COLO668 (cell line): ENCODE data around the gene EYA2.
"Not testable (repeated sequence)": the region's sequence is repeated elsewhere in the genome, so short reads cannot be mapped to it uniquely, and the experiment has no call there.

ENCODE experiments used
- DNase-seq: peaks from one replicate; lab custom pipeline; 2025; ENCODE audit not compliant: unreplicated experiment; lab: John Stamatoyannopoulos, UW

The EYA2 gene

GRCh38 chr20:47160992-47161391 lies 266.3 kb downstream of the EYA2 start:
- no peak for DNase-seq

GRCh38 chr20:47161411-47161810 lies 266.8 kb downstream of the EYA2 start:
- no peak for DNase-seq

- DNase-seq: no peak
These were observed 269.5 kb downstream of the EYA2 start for GRCh38 chr20:47164140-47164539.

GRCh38 chr20:47165376-47165865 lies 270.8 kb downstream of the EYA2 start:
- no peak for DNase-seq

- DNase-seq: no peak
These were observed 273.2 kb downstream of the EYA2 start for GRCh38 chr20:47167846-47168245.

GRCh38 chr20:47172579-47172978 lies 277.9 kb downstream of the EYA2 start:
- no peak for DNase-seq

- DNase-seq: no peak
These were observed 279.1 kb downstream of the EYA2 start for GRCh38 chr20:47173596-47174216.

GRCh38 chr20:47174456-47175243 lies 280.0 kb downstream of the EYA2 start:
- DNase-seq: no peak

GRCh38 chr20:47175493-47175892 lies 280.9 kb downstream of the EYA2 start:
- no peak for DNase-seq

- not testable (repeated sequence) for DNase-seq
These were observed 281.6 kb downstream of the EYA2 start for GRCh38 chr20:47176217-47176616.

- no peak for DNase-seq
These were observed 283.6 kb downstream of the EYA2 start for GRCh38 chr20:47178277-47178676.

GRCh38 chr20:47178851-47179250 lies 284.2 kb downstream of the EYA2 start:
- no peak for DNase-seq

GRCh38 chr20:47179267-47179666 lies 284.6 kb downstream of the EYA2 start:
- no peak for DNase-seq

- peak; percentile 33 for DNase-seq
These were observed 286.6 kb downstream of the EYA2 start for GRCh38 chr20:47181056-47181862.

GRCh38 chr20:47183367-47183766 lies 288.7 kb downstream of the EYA2 start:
- no peak for DNase-seq

GRCh38 chr20:47187450-47188195 lies 293.0 kb downstream of the EYA2 start:
- no peak for DNase-seq

- no peak for DNase-seq
These were observed 293.9 kb downstream of the EYA2 start for GRCh38 chr20:47188540-47188939.

GRCh38 chr20:47189060-47189459 lies 294.4 kb downstream of the EYA2 start:
- no peak for DNase-seq

GRCh38 chr20:47191074-47191673 lies 296.5 kb downstream of the EYA2 start:
- no peak for DNase-seq

- DNase-seq: no peak
These were observed 297.3 kb downstream of the EYA2 start for GRCh38 chr20:47191956-47192355.

GRCh38 chr20:47195573-47195972 lies 300.9 kb downstream of the EYA2 start:
- no peak for DNase-seq
